ENCODE data around the gene FARP1. TPM values are rescaled to one million over a fixed set of nuclear protein-coding genes. Genes with fewer than 3 reads are reported as not detected.
"Not testable (repeated sequence)": the region's sequence is repeated elsewhere in the genome, so short reads cannot be mapped to it uniquely, and the experiment has no call there.

FARP1 gene
- total RNA-seq, 2 donors from 2014 or later = 0.55 to 2.4 TPM

GRCh38 chr13:98261165-98261702 lies 118.3 kb downstream of the FARP1 start:
- ATAC-seq (replicated peaks in 1 of 2) = no peak
- no peak overlapping the region for H3K27ac Mint-ChIP-seq
- no peak for DNase-seq
- no peaks in the 10 kb centered on the region for H3K36me3 Mint-ChIP-seq (ENCODE audit: insufficient read depth in 2 of 2)
- no peaks in the 10 kb centered on the region for H3K9me3 Mint-ChIP-seq
- H3K4me3 Mint-ChIP-seq = no peak overlapping the region
- H3K27me3 Mint-ChIP-seq (ENCODE audit: low read depth) = peaks cover 1% of the 10 kb centered on the region
- no peaks in the 10 kb centered on the region for H3K4me1 Mint-ChIP-seq (ENCODE audit: low read depth)

GRCh38 chr13:98262292-98262691 lies 119.4 kb downstream of the FARP1 start:
- Mint-ChIP-seq H3K9me3 (no peaks in the 10 kb centered on the region), H3K36me3 (ENCODE audit: insufficient read depth in 2 of 2) (no peaks in the 10 kb centered on the region), H3K4me1 (ENCODE audit: low read depth) (no peaks in the 10 kb centered on the region), H3K27me3 (ENCODE audit: low read depth) (no peaks in the 10 kb centered on the region), H3K27ac (no peak overlapping the region), H3K4me3 (no peak overlapping the region)
- no peak for DNase-seq
- ATAC-seq (replicated peaks in 1 of 2) = no peak

GRCh38 chr13:98263841-98264240 lies 120.9 kb downstream of the FARP1 start:
- Mint-ChIP-seq H3K27ac (no peak overlapping the region), H3K36me3 (ENCODE audit: insufficient read depth in 2 of 2) (no peaks in the 10 kb centered on the region), H3K9me3 (no peaks in the 10 kb centered on the region), H3K27me3 (ENCODE audit: low read depth) (no peaks in the 10 kb centered on the region), H3K4me3 (no peak overlapping the region), H3K4me1 (ENCODE audit: low read depth) (no peaks in the 10 kb centered on the region)
- ATAC-seq (replicated peaks in 1 of 2) (no peak), DNase-seq (no peak)

GRCh38 chr13:98264877-98265276 lies 122.0 kb downstream of the FARP1 start:
- DNase-seq = no peak
- Mint-ChIP-seq H3K9me3 (no peaks in the 10 kb centered on the region), H3K36me3 (ENCODE audit: insufficient read depth in 2 of 2) (no peaks in the 10 kb centered on the region), H3K4me3 (no peak overlapping the region), H3K27me3 (ENCODE audit: low read depth) (no peaks in the 10 kb centered on the region), H3K27ac (no peak overlapping the region), H3K4me1 (ENCODE audit: low read depth) (no peaks in the 10 kb centered on the region)
- ATAC-seq (replicated peaks in 1 of 2) = no peak

- DNase-seq = no peak
- Mint-ChIP-seq H3K4me3 (no peak overlapping the region), H3K4me1 (ENCODE audit: low read depth) (no peaks in the 10 kb centered on the region), H3K27me3 (ENCODE audit: low read depth) (no peaks in the 10 kb centered on the region), H3K9me3 (no peaks in the 10 kb centered on the region), H3K36me3 (ENCODE audit: insufficient read depth in 2 of 2) (no peaks in the 10 kb centered on the region), H3K27ac (no peak overlapping the region)
- no peak for ATAC-seq (replicated peaks in 1 of 2)
These were observed 123.0 kb downstream of the FARP1 start for GRCh38 chr13:98265692-98266551.

GRCh38 chr13:98267080-98267912 lies 124.4 kb downstream of the FARP1 start:
- DNase-seq = no peak
- H3K36me3 Mint-ChIP-seq (ENCODE audit: insufficient read depth in 2 of 2) = no peaks in the 10 kb centered on the region
- no peak overlapping the region for H3K4me3 Mint-ChIP-seq
- no peak for ATAC-seq (replicated peaks in 1 of 2)
- no peak overlapping the region for H3K27ac Mint-ChIP-seq
- H3K4me1 Mint-ChIP-seq (ENCODE audit: low read depth) = no peaks in the 10 kb centered on the region
- no peaks in the 10 kb centered on the region for H3K27me3 Mint-ChIP-seq (ENCODE audit: low read depth)
- H3K9me3 Mint-ChIP-seq = no peaks in the 10 kb centered on the region

DNA sequence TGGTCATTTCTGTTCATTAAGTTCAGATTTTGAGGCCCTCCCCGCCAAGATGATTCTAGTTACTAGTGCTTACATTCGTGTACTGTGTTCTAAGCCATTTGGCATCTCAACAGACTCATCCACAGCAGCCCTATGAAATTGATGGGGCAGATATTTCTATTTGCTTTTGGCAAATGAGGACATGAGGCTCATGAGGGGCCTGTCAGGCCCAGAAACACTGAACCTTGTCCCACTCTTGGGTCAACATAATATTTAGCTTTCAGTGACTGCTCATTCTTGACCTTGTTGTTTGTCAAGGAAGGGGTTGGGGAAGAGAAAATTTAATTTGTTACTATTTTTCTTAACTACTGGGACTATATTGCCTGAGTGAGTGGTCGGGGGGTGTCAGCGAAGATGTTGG lies 126.5 kb downstream of the FARP1 start:
- H3K27me3 Mint-ChIP-seq (ENCODE audit: low read depth) = no peaks in the 10 kb centered on the region
- DNase-seq (no peak), ATAC-seq (replicated peaks in 1 of 2) (no peak)
- H3K27ac Mint-ChIP-seq = no peak overlapping the region
- no peaks in the 10 kb centered on the region for H3K9me3 Mint-ChIP-seq
- no peak overlapping the region for H3K4me3 Mint-ChIP-seq
- H3K36me3 Mint-ChIP-seq (ENCODE audit: insufficient read depth in 2 of 2) = no peaks in the 10 kb centered on the region
- H3K4me1 Mint-ChIP-seq (ENCODE audit: low read depth) = no peaks in the 10 kb centered on the region

- H3K4me1 Mint-ChIP-seq (ENCODE audit: low read depth) = no peaks in the 10 kb centered on the region
- no peak for ATAC-seq (replicated peaks in 1 of 2)
- H3K27me3 Mint-ChIP-seq (ENCODE audit: low read depth) = no peaks in the 10 kb centered on the region
- DNase-seq = no peak
- H3K9me3 Mint-ChIP-seq = no peaks in the 10 kb centered on the region
- no peak overlapping the region for H3K27ac Mint-ChIP-seq
- no peaks in the 10 kb centered on the region for H3K36me3 Mint-ChIP-seq (ENCODE audit: insufficient read depth in 2 of 2)
- H3K4me3 Mint-ChIP-seq = no peak overlapping the region
These were observed 127.9 kb downstream of the FARP1 start for GRCh38 chr13:98270819-98271218.

DNA sequence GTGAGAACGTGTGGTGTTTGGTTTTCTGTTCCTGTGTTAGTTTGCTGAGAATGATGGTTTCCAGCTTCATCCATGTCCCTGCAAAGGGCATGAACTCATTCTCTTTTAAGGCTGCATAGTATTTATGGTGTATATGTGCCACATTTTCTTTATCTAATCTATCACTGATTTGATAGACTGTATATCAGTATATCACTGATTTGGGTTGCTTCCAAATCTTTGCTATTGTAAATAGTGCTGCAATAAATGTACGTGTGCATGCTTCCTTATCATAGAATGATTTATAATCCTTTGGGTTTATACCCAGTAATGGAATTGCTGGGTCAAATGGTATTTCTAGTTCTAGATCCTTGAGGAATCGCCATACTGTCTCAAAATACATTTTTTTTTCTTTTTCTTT lies 128.8 kb downstream of the FARP1 start:
- not testable (repeated sequence) for H3K27ac Mint-ChIP-seq; H3K27me3 Mint-ChIP-seq (ENCODE audit: low read depth); H3K9me3 Mint-ChIP-seq; ATAC-seq (replicated peaks in 1 of 2); H3K36me3 Mint-ChIP-seq (ENCODE audit: insufficient read depth in 2 of 2); DNase-seq; H3K4me3 Mint-ChIP-seq; H3K4me1 Mint-ChIP-seq (ENCODE audit: low read depth)

- Mint-ChIP-seq H3K27ac (no peak overlapping the region), H3K4me3 (no peak overlapping the region), H3K27me3 (ENCODE audit: low read depth) (no peaks in the 10 kb centered on the region), H3K4me1 (ENCODE audit: low read depth) (no peaks in the 10 kb centered on the region), H3K36me3 (ENCODE audit: insufficient read depth in 2 of 2) (no peaks in the 10 kb centered on the region), H3K9me3 (no peaks in the 10 kb centered on the region)
- DNase-seq (no peak), ATAC-seq (replicated peaks in 1 of 2) (no peak)
These were observed 129.7 kb downstream of the FARP1 start for GRCh38 chr13:98272549-98272948.

DNA sequence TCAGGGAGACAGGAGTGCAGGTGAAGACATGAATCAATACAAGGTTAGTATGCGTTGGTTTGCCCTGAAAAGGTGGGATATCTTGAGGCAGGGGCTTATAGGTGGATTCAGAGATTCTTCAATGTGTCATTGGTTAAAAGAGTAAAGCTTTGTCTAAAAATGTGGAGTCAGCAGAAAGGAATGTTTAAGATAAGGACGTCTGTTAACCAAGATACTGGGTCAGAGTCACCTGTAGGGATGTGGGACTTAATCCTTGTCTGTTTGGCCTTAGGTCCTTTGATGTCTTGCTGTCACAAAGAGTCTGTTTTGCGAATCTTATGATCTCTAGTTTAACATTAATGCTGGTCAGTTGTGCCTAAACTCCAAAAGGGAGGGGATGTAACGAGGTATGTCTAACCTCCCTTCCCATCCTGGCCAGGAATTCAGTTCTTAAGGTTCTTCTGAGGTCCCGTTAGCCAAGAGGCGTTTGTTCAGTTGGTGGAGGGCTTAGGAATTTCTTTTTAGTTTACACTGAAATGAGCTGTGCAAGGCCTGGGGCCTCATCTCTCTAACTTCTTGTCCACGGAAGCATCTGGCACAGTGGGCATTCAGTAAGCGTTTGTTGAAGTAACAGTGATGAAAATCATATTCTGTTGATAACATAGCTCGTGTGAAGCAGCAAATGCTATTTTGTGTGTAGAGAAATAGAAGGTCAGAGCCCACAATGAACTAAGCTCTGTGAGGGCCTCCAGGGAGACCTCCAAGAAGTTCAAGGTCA lies 130.4 kb downstream of the FARP1 start:
- Mint-ChIP-seq H3K27ac (no peak overlapping the region), H3K36me3 (ENCODE audit: insufficient read depth in 2 of 2) (no peaks in the 10 kb centered on the region), H3K9me3 (no peaks in the 10 kb centered on the region), H3K4me1 (ENCODE audit: low read depth) (no peaks in the 10 kb centered on the region), H3K4me3 (no peak overlapping the region), H3K27me3 (ENCODE audit: low read depth) (no peaks in the 10 kb centered on the region)
- DNase-seq (no peak), ATAC-seq (replicated peaks in 1 of 2) (no peak)

DNA sequence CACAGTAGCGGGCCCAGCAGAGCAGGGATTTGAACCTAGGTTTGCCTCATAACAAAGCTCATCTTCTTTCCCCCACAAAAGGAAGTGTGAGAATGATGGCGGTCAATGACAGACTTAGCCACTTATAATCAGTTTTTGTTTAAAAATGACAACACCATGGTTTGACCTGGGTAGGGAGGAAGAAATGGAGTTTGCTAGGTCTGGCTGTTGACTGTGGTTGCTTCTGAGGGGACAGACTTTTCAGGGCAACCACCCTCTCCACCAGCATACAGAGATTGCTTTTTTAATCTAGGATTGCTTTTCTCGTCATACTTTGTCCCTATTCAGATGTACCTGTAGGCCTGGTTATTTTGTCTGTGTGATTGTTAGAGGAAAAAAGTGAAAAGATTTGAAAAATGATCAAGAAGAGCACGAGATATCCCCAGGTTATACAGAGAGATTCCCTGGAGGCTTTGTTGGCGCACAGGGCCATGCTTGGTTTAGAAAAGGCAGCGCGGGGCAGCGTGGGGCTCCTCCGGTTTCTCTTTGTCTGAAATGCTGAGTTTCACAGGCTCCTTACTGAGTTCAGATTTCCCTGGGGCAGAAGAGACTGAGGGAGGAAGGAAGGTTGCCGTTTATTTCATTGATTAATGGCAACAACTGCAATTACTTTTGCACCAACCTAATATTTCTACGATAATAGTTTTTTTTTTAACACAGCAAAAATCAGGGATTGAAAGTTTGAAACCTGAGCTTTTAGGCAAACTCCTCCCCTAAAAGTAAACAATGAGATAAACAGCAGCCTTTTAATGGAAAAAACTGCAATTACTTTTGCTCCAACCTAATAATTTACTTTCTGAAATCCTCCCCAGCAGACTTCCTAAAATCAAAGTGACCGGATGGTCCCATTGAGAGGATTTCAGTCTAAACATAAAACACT lies 131.2 kb downstream of the FARP1 start:
- Mint-ChIP-seq H3K27me3 (ENCODE audit: low read depth) (no peaks in the 10 kb centered on the region), H3K27ac (no peak overlapping the region), H3K36me3 (ENCODE audit: insufficient read depth in 2 of 2) (no peaks in the 10 kb centered on the region), H3K9me3 (no peaks in the 10 kb centered on the region), H3K4me1 (ENCODE audit: low read depth) (no peaks in the 10 kb centered on the region), H3K4me3 (no peak overlapping the region)
- DNase-seq (no peak), ATAC-seq (replicated peaks in 1 of 2) (no peak)
